Measurements from ENCODE around the gene CCSER2. TPM values are rescaled to one million over a fixed set of nuclear protein-coding genes. Genes with fewer than 3 reads are reported as not detected.

The CCSER2 gene
- total RNA-seq, 1 donor from 2014 or later: 80.2 TPM

- Mint-ChIP-seq H3K4me1 (ENCODE audit: unreplicated experiment) (no peaks in the 10 kb centered on the region), H3K27me3 (ENCODE audit: unreplicated experiment) (peaks cover 6% of the 10 kb centered on the region), H3K36me3 (ENCODE audit: low read depth, unreplicated experiment) (peaks cover 10% of the 10 kb centered on the region), H3K9me3 (ENCODE audit: unreplicated experiment) (no peaks in the 10 kb centered on the region), H3K27ac (ENCODE audit: unreplicated experiment) (no peak overlapping the region), H3K4me3 (ENCODE audit: unreplicated experiment) (no peak overlapping the region)
- no peak for TF ChIP-seq CTCF (IDR thresholded peaks at IDR 0.05; ENCODE audit: unreplicated experiment)
- DNase-seq (ENCODE audit: low spot score): no peak
These were observed 123.6 kb downstream of the CCSER2 start for GRCh38 chr10:84452003-84452402.

- Mint-ChIP-seq H3K27me3 (ENCODE audit: unreplicated experiment) (peaks cover 4% of the 10 kb centered on the region), H3K4me1 (ENCODE audit: unreplicated experiment) (no peaks in the 10 kb centered on the region), H3K9me3 (ENCODE audit: unreplicated experiment) (no peaks in the 10 kb centered on the region), H3K4me3 (ENCODE audit: unreplicated experiment) (no peak overlapping the region), H3K36me3 (ENCODE audit: low read depth, unreplicated experiment) (peaks cover 10% of the 10 kb centered on the region), H3K27ac (ENCODE audit: unreplicated experiment) (no peak overlapping the region)
- no peak for DNase-seq (ENCODE audit: low spot score)
- TF ChIP-seq CTCF (IDR thresholded peaks at IDR 0.05; ENCODE audit: unreplicated experiment): no peak
These were observed 124.9 kb downstream of the CCSER2 start for GRCh38 chr10:84453303-84453702.

GRCh38 chr10:84456126-84456525 lies 127.7 kb downstream of the CCSER2 start:
- Mint-ChIP-seq H3K27me3 (ENCODE audit: unreplicated experiment) (peaks cover 2% of the 10 kb centered on the region), H3K9me3 (ENCODE audit: unreplicated experiment) (peaks cover 4% of the 10 kb centered on the region), H3K4me1 (ENCODE audit: unreplicated experiment) (no peaks in the 10 kb centered on the region), H3K27ac (ENCODE audit: unreplicated experiment) (no peak overlapping the region), H3K4me3 (ENCODE audit: unreplicated experiment) (peak overlapping the region; percentile 48), H3K36me3 (ENCODE audit: low read depth, unreplicated experiment) (peaks cover 19% of the 10 kb centered on the region)
- no peak for DNase-seq (ENCODE audit: low spot score)
- TF ChIP-seq CTCF (IDR thresholded peaks at IDR 0.05; ENCODE audit: unreplicated experiment): no peak

GRCh38 chr10:84460520-84460919 lies 132.1 kb downstream of the CCSER2 start:
- H3K27me3 Mint-ChIP-seq (ENCODE audit: unreplicated experiment): peaks cover 3% of the 10 kb centered on the region
- H3K4me1 Mint-ChIP-seq (ENCODE audit: unreplicated experiment): no peaks in the 10 kb centered on the region
- peaks cover 4% of the 10 kb centered on the region for H3K9me3 Mint-ChIP-seq (ENCODE audit: unreplicated experiment)
- no peak overlapping the region for H3K4me3 Mint-ChIP-seq (ENCODE audit: unreplicated experiment)
- no peak for TF ChIP-seq CTCF (IDR thresholded peaks at IDR 0.05; ENCODE audit: unreplicated experiment)
- no peak for DNase-seq (ENCODE audit: low spot score)
- H3K36me3 Mint-ChIP-seq (ENCODE audit: low read depth, unreplicated experiment): peaks cover 20% of the 10 kb centered on the region
- H3K27ac Mint-ChIP-seq (ENCODE audit: unreplicated experiment): no peak overlapping the region

GRCh38 chr10:84469470-84469869 lies 141.1 kb downstream of the CCSER2 start:
- DNase-seq (ENCODE audit: low spot score): no peak
- Mint-ChIP-seq H3K9me3 (ENCODE audit: unreplicated experiment) (no peaks in the 10 kb centered on the region), H3K4me1 (ENCODE audit: unreplicated experiment) (no peaks in the 10 kb centered on the region), H3K36me3 (ENCODE audit: low read depth, unreplicated experiment) (peaks cover 9% of the 10 kb centered on the region), H3K4me3 (ENCODE audit: unreplicated experiment) (no peak overlapping the region), H3K27me3 (ENCODE audit: unreplicated experiment) (no peaks in the 10 kb centered on the region), H3K27ac (ENCODE audit: unreplicated experiment) (no peak overlapping the region)
- TF ChIP-seq CTCF (IDR thresholded peaks at IDR 0.05; ENCODE audit: unreplicated experiment): no peak
